Right lobe of liver (tissue), 4 donors: ENCODE results near the gene DNAJB6.

Experiments
- CTCF ChIP-seq, 4 donors: fragments of 200-600 bp in 3 of 4; fragments of 450-650 bp in 1 of 4; IDR thresholded peaks; one replicate each; pipeline versions ENCODE4 v1.5.1 to v1.8.0; 2016 to 2022; ENCODE audit warnings: antibody characterized with exemption in 4 of 4, mild to moderate bottlenecking in 2 of 4
- POLR2A ChIP-seq: fragments of 450-650 bp; IDR thresholded peaks from one replicate; pipeline ENCODE4 v1.6.1; 2017; ENCODE audit warnings: antibody characterized with exemption, mild to moderate bottlenecking
- donor health status: DM: no; HTN: no; CAD: no.
- donor health status: DM: no; HTN: no; CAD: no.
- donor health status: DM: no; HTN: yes; CAD: no.

GRCh38 chr7:157337316-157338149 is 729 bp downstream of the DNAJB6 start:
- TF ChIP-seq CTCF (IDR thresholded peaks at IDR 0.05) (no peak), POLR2A (no peak)
